Epithelial cell of proximal tubule (primary cell): ENCODE measurements around the gene NKX6-2. TPM values are rescaled to one million over a fixed set of nuclear protein-coding genes. Genes with fewer than 3 reads are reported as not detected.

ENCODE experiments used
- DNase-seq: peaks from one replicate; pipeline ENCODE4 v3.0.0-alpha.2; 2011; ENCODE audit warnings: low read depth
- H3K4me3 ChIP-seq: 2 replicates; pipeline ENCODE4 v1.5.1; 2011; ENCODE audit warnings: low read depth, mild to moderate bottlenecking, low read length
- total RNA-seq: library from RNA; depleted of rRNA; stranded (reverse); fragments of >200 nt; gene quantifications from 2 replicates; pipeline ENCODE4 v1.2.3, GENCODE V29; 2015
- TF ChIP-seq, protein P1 (sequence below): conservative IDR thresholded peaks from 2 replicates; pipeline ENCODE4 v1.5.1; 2012; ENCODE audit warnings: low read depth, mild to moderate bottlenecking, low read length

Gene NKX6-2
- total RNA-seq, 1 donor from 2014 or later = 1.2 TPM

- DNase-seq = no peak
- H3K4me3 ChIP-seq = no peak overlapping the region
- TF ChIP-seq, protein P1, sequence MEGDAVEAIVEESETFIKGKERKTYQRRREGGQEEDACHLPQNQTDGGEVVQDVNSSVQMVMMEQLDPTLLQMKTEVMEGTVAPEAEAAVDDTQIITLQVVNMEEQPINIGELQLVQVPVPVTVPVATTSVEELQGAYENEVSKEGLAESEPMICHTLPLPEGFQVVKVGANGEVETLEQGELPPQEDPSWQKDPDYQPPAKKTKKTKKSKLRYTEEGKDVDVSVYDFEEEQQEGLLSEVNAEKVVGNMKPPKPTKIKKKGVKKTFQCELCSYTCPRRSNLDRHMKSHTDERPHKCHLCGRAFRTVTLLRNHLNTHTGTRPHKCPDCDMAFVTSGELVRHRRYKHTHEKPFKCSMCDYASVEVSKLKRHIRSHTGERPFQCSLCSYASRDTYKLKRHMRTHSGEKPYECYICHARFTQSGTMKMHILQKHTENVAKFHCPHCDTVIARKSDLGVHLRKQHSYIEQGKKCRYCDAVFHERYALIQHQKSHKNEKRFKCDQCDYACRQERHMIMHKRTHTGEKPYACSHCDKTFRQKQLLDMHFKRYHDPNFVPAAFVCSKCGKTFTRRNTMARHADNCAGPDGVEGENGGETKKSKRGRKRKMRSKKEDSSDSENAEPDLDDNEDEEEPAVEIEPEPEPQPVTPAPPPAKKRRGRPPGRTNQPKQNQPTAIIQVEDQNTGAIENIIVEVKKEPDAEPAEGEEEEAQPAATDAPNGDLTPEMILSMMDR = no peak
Measured at GRCh38 chr10:132742167-132742836, 43.6 kb downstream of the NKX6-2 start.

GRCh38 chr10:132740588-132740987 lies 45.4 kb downstream of the NKX6-2 start:
- TF ChIP-seq, protein P1 = no peak
- H3K4me3 ChIP-seq = no peak overlapping the region
- no peak for DNase-seq

DNA sequence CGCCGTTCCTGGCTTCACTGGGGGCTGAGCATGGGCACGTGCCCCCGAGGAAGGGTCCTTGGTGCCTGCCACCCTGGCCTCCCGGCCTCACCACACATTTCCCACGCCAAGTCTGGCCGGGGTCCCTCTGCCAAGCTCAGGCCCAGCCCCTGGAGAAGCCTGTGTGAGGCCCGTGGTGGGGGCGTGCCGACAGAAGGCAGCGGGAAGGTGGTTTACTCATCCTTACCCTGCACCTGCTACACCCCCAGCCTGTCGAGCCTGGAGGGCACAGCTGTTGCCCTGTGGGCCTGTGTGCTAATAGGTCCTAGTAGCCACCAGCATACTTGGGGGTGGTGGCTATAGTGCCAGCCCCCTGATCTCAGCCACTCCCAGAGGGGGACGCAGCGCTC lies 46.7 kb downstream of the NKX6-2 start:
- H3K4me3 ChIP-seq = no peak overlapping the region
- TF ChIP-seq, protein P1 = no peak
- no peak for DNase-seq

DNA sequence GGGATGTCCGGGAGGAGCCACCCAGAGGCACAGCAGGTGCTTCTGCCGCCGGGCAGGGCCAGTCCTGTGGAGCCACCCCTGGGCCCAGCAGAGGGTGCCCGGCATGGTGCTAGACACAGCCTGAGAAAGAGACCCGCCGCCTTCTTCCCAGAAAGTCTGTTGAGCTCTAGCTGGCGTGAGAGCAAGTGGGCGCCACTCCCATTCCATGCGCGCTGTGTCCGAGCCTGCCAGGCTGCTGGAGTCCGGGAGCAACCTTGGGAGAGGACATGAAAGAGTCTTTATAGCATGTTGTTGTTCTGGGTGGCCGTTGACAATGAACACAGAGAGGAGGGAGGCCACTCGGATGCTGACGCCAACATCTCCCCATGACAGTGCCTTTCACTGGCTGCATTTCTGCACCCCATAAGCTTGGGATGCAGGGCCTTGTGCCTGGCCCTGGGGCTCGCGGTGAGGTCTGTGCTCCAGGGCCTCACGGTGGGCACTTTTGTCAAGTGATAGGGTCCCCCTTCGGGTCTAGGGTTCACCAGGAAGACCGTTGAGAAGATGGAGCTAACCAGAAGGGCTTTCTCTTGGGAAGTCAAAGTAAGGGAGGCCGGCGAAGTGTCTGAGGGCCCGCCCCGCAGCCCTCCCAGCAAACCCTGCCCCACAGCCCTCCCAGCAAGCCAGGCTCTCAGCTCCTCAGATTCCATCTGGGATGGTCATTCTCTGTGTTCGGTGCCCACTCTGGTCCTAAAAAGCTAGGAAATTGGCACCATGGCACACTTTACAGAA lies 47.3 kb downstream of the NKX6-2 start:
- DNase-seq = no peak
- no peak overlapping the region for H3K4me3 ChIP-seq
- TF ChIP-seq, protein P1 = no peak

GRCh38 chr10:132737390-132738048 lies 48.4 kb downstream of the NKX6-2 start:
- TF ChIP-seq, protein P1 = no peak
- H3K4me3 ChIP-seq = no peak overlapping the region
- no peak for DNase-seq

DNA sequence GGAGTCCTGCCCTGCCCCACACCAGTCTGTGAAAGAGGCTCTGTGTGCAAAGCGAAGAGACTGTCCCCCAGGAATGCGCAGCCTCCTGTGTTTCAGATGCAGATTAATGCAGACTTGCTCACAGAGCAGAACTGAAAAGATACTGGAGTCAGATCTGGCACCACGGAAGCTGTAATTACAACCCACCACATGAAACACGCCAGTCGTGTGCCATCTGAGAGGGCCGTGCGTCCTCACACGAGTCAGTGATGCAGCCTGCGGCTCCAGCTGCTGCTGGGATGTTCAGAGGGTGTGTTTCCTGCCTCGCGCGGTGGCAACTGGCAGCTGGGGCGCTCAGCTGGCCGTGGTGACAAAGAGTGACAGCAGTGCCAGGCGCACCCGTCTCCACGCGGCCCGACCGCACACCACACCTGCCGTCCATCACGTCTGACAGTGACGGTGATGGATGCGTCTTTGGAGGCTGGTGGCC lies 50.0 kb downstream of the NKX6-2 start:
- DNase-seq = no peak
- TF ChIP-seq, protein P1 = no peak
- H3K4me3 ChIP-seq = no peak overlapping the region
